Mesodermal cell (in vitro differentiated cells): ENCODE data around the gene RNF126.

ENCODE experiments used
- H3K27ac ChIP-seq: 2 replicates; pipeline ENCODE4 v1.7.0; 2013; ENCODE audit warnings: mild to moderate bottlenecking, low read depth, low read length, moderate library complexity; ENCODE audit not compliant: severe bottlenecking
- H3K36me3 ChIP-seq: 2 replicates; pipeline ENCODE4 v1.7.1; 2013; ENCODE audit warnings: mild to moderate bottlenecking, low read length, moderate library complexity; ENCODE audit not compliant: control insufficient read depth, insufficient read depth
- H3K4me1 ChIP-seq: one replicate; pipeline ENCODE4 v1.7.1; 2013; ENCODE audit warnings: mild to moderate bottlenecking, low read length; ENCODE audit not compliant: insufficient read depth, control insufficient read depth, poor library complexity, severe bottlenecking
- H3K4me3 ChIP-seq: 2 replicates; pipeline ENCODE4 v1.7.0; 2013; ENCODE audit warnings: low read length, control low read depth, mild to moderate bottlenecking; ENCODE audit not compliant: insufficient read depth, poor library complexity, severe bottlenecking; ENCODE audit errors: extremely low read depth
- H3K9me3 ChIP-seq: 2 replicates; pipeline ENCODE4 v1.7.1; 2013; ENCODE audit warnings: mild to moderate bottlenecking, low read length, moderate library complexity; ENCODE audit not compliant: control insufficient read depth
- WGBS, 2 experiments: methylation state at CpG; one replicate each; pipeline ENCODE4 v1.1.5; 2013; ENCODE audit warnings: missing lambda C conversion rate in 2 of 2; ENCODE audit not compliant: insufficient coverage in 2 of 2; 5-methylcytosine and 5-hydroxymethylcytosine counted together

Gene RNF126

DNA sequence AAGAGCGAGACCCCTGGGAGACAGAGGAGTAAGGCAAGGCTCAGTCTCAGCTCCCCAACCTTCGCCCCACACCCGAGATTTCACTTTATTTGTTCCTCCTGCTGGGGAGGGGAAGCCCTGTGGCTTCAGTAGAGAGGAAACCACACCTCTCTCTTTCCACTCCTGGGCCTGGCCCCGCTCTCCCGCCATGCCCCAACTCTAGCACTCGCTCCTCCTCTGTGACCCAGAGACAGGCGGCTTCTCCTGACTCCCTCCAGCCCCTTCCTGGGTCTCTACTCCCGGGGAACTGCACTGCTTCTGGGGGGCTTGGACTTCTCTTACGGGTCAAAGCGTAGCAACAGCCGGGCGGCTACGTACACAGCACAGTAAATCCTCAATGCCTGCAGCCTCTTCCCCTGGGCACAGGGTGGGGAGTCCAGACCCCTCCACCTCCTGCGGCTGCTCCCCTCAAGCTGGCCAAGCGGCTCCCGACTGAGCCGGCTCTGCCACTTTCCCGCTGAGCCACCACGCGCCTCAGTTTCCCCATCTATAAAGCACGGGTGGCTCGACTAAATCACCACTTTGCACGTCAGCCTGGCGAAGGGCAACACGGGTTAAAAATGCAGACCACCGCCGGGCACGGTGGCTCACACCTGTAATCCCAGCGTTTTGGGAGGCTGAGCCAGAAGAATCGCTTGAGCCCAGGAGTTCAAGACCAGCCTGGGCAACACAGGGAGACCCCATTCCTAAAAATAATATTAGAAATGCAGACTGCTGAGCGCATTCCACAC is 1.4 kb downstream of the RNF126 start:
- H3K36me3 ChIP-seq: peaks cover 20% of the 10 kb centered on the region
- WGBS, 2 experiments: 49 to 51% methylated on average over 28 of the region's 31 CpGs

DNA sequence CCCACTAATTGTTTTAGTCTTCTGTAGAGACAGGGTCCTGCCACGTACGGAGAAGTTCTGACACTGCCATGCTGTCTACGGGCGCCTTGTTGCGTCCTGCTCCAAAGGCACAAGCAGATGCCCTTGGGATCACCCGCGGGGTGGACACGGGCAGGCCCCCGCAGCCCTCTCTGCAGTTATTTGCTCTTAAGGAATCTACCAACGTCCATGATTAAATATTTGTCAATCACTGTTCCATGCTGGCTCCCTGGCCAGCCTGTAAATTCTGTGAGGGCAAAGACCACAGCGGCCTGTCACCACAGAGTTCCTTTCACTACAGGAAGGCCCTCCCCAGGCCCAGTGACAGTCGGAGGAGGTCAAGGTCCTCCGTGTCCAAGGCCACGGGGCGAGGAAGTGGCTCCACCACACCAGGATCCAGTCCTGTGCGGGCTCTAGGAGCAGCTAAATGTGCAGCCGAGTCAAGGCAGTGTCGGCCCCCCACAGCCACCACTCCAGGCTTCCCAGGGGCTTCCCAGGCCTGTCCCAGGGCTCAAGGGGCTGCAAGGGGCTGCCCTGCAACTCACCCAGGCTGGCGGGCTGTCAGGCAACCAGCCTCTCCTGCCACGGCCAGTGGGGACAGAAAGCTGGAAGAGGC is 2.1 kb downstream of the RNF126 start:
- Histone ChIP-seq H3K36me3 (peaks cover 22% of the 10 kb centered on the region), H3K4me1 (peaks cover 7% of the 10 kb centered on the region), H3K4me3 (peak overlapping the region; percentile 95), H3K27ac (peak overlapping the region; percentile 10), H3K9me3 (no peaks in the 10 kb centered on the region)
- WGBS, 2 experiments: 89 to 91% methylated on average over 14 to 19 of the region's 20 CpGs

More for the DNA sequence above, 1.4 kb downstream of the RNF126 start:
- Histone ChIP-seq H3K27ac (peak overlapping the region; percentile 16), H3K4me3 (peak overlapping the region; percentile 95), H3K9me3 (peaks cover 1% of the 10 kb centered on the region), H3K4me1 (peaks cover 7% of the 10 kb centered on the region)

DNA sequence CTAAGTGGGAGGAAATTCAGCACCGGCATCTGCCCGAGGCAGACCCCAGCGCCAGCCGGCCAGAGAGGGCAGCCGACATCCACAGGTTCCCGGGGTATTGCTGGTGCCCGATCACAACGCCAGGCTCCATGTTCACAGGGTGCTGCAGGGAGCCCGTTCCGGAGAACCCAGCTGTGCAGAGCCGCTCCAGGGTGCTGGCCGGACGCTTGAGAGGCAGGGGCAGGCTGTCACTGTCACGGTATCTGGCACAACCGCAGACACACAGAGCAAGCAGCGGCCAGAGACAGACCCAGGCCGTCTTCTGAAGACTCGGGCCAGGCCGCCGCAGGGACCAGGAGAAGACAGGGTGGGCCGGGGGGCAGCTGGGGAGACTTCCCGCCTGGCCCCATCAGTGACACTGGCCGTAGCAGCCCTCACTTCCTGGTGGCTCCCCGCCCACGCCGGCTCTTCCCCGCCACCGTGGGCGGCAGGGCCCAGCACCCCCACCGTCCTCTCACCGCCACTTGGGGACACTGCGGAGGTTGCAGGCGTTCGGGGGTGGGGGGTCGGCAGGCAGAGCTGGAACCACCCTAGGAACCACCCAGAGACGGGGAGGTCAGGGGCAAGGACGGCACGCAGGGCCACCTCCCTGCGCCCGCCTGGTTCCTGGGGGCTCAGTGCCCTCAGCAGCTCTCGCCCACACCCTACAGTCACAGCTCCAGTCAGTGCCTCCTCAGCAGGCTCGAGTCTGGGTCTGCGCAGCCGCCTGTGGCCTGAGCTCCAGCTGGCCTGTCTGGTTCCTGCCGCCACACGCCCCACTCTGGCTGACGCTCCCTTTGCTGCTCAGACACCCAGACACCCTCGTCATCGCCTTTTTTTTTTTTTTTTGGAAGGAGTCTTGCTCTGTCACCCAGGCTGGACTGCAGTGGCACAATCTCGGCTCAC is 3.8 kb downstream of the RNF126 start:
- 92 to 94% methylated on average over 41 to 48 of the region's 50 CpGs for WGBS, 2 experiments
- Histone ChIP-seq H3K36me3 (peaks cover 38% of the 10 kb centered on the region), H3K9me3 (no peaks in the 10 kb centered on the region), H3K4me1 (peaks cover 7% of the 10 kb centered on the region), H3K4me3 (no peak overlapping the region), H3K27ac (no peak overlapping the region)

DNA sequence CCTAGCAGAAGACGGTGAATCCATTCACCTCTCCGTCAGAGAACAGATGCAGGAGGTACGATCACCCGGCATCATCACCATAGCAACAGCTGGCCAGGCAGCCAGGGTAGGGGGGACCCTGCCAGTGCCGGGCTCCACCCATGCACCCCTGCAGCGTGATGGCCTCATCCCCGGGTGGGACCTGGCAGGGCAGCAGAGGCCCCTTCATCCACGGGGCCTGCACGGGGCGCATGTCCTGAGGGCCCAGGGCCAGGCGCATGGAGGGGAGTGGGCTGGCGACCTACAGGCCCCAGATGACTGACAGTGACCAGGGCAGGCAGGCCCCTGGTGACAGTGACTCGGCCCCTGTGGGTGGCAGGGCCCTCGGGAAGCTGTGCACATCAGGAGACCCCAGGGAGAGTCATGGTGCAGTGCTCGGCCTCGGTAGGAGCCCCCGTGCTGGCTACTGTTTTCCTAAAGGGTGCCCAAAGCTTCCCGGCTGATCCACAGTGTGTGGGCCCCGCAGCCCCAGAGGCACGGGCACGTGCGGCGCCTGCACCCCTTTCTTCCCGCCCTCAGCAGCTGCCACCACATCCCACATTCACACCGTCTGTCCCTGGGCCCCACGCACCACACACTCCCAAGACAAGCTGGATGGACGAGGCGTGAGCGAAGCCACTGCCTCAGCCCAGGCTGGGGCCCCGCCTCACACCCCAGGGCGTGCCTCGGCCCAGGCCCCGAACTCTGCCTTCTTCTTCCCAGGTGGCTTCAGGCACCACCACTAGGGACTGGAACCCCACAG is 4.8 kb downstream of the RNF126 start:
- Histone ChIP-seq H3K9me3 (no peaks in the 10 kb centered on the region), H3K4me1 (peaks cover 7% of the 10 kb centered on the region), H3K36me3 (peaks cover 45% of the 10 kb centered on the region), H3K27ac (no peak overlapping the region), H3K4me3 (no peak overlapping the region)
- WGBS, 2 experiments: 92 to 96% methylated on average over 31 to 33 of the region's 33 CpGs

DNA sequence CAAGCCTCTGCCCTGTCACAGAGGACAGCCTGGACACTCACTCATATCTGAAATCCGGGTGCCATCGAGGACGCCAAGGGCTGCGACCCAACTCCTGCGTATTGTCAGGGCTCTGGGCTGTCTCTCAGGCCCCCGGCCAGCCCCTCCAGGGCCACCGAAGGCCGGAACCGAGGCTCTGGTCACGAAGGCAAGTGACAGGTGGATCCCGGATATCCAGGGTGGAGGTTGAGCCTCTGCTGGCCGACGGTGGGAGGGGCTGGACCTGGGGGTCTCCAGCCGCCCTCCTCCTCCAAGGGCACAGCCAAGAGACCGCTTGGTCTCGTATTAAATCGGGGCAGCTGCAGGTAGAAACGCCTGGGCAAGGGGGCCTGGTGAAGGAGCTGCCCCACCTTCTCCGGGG is 5.4 kb downstream of the RNF126 start:
- no peak overlapping the region for H3K4me3 ChIP-seq
- H3K9me3 ChIP-seq: no peaks in the 10 kb centered on the region
- H3K36me3 ChIP-seq: peaks cover 51% of the 10 kb centered on the region
- no peak overlapping the region for H3K27ac ChIP-seq
- peaks cover 7% of the 10 kb centered on the region for H3K4me1 ChIP-seq
- 90 to 95% methylated on average over 14 to 19 of the region's 19 CpGs for WGBS, 2 experiments

DNA sequence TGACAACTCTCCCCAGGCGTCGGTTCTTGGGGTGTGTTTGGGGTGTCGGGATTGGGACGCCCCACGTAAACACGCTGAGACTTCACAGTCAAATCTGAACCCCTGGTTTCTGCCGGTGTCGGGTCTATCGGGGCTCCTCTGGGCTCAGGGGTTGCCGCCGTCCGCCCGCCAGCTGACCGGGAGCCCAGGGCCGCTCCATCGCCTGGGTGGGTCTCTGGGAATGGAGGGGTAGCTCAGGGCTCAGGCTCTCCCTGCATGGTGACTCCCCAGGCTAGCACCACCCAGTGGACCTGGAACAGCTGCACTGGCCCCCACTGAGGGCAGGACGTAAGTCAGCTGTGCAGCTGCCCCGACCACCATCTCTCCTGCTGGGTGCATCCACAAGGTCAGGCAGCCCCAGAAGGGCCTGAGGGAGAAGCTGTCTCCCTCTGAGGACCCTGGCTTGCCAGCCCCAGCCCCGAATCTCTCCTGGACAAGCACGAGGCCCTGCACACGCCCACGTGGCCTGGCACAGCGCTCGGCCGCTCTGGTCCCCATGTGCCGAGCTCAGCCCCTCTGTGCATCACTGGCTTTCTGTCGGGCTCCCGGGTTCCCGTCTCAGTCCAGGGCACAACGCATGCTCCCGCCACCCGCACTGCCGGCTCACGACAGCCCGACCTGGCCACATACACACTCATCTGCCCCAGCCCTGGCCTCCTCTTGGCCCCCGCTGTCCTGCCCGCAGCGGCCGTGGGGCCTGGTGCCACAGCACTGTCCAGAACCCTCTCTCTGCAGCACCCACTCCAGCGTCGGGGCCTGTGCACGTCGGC is 6.1 kb downstream of the RNF126 start:
- Histone ChIP-seq H3K9me3 (no peaks in the 10 kb centered on the region), H3K36me3 (peaks cover 57% of the 10 kb centered on the region), H3K27ac (no peak overlapping the region), H3K4me3 (no peak overlapping the region), H3K4me1 (peaks cover 7% of the 10 kb centered on the region)
- 94% methylated on average over 38 to 43 of the region's 43 CpGs for WGBS, 2 experiments

DNA sequence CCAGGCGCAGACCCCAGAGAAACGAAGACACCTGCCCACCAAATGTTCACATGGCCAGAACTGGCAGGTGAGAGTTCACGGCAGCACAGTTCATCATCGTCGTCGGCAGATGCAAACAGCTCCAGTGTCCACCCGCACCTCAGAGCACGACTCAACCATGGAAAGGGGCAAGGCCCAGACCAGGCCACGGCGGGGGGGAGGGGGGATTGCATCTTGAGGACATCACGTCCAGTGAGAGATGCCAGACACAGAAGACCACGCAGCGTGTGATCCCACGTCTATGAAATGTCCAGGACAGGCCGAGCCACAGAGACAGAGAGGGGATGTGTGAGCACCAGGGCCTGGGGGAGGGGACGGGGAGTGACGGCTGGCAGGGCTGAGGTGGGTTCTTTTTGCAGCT is 7.3 kb downstream of the RNF126 start:
- WGBS, 2 experiments: 96% methylated on average over 17 of the region's 17 CpGs
- Histone ChIP-seq H3K4me1 (no peaks in the 10 kb centered on the region), H3K9me3 (no peaks in the 10 kb centered on the region), H3K27ac (no peak overlapping the region), H3K4me3 (no peak overlapping the region), H3K36me3 (peaks cover 64% of the 10 kb centered on the region)

DNA sequence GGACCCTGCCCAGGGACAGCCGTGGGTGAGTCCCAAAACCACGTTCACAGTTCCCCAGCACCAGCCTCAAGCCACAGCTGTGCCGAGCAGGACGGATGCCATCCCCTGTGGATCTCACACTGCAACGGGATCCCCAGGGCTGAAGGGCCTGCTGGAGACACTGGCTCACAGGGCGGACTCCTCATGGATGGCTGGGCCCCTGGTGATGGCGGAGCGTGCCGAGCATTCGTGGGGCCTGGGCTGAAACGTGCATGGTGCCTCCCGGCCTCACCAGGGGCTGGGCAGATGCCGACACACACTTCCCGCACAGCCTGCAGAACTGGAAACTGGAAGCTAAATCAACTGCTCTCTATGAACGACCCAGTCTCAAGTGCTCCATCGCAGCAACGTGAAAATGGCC is 9.6 kb downstream of the RNF126 start:
- H3K4me3 ChIP-seq: no peak overlapping the region
- no peak overlapping the region for H3K27ac ChIP-seq
- no peaks in the 10 kb centered on the region for H3K9me3 ChIP-seq
- H3K36me3 ChIP-seq: peaks cover 73% of the 10 kb centered on the region
- WGBS, 2 experiments: 96 to 97% methylated on average over 15 to 17 of the region's 17 CpGs
- H3K4me1 ChIP-seq: no peaks in the 10 kb centered on the region

DNA sequence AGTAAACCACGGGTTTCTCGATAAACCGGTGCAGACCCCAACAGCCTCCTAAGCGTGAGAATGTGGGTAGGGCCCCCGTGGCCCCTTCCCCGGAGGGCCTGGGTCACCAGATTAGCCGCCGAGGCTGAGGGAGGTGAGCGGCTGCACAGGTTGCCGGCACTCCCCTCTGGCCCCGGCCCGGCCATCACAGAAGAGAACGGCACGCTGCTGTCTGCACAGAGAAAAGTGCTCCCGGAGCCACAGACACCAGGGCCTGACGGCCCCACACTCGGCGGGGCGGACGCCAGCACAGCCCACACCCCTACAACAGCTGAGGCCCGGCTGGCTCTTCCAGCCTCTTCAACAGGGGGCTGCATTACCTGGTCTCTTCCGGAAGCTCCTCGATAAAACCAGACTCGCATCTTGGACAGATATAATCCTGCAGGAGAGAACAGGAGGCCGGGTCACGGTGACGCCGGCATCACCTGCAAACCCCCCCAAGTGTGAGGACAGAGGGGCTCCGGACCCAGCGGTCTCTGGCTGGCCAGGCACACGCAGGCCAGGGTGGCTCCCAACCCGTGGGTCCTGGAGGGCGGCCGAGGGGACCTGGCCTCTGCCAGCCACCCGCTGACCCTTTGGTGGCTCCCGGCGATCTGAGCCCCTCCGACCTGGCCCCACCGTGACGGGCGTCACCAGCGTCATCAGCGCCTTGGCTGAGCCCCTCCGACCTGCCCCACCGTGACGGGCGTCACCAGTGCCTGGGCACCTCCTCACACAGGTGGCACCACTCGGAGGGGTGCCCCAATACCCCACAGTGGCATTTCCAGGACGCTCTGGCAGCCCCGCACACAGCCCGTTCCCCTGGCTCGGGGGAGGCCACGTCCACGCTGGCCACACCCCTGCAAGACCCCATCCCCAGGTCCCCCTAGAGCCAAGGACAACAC is 10.3 kb downstream of the RNF126 start:
- Histone ChIP-seq H3K36me3 (peaks cover 74% of the 10 kb centered on the region), H3K4me3 (no peak overlapping the region), H3K27ac (no peak overlapping the region), H3K9me3 (no peaks in the 10 kb centered on the region), H3K4me1 (no peaks in the 10 kb centered on the region)
- 95 to 97% methylated on average over 50 to 54 of the region's 54 CpGs for WGBS, 2 experiments
